ENCODE results near the gene KRTAP5-6.

KRTAP5-6 gene
- total RNA-seq = 0 reads per million in 2 donors

- no peak for DNase-seq
Measured at GRCh38 chr11:1696608-1697570, at the start of gene KRTAP5-6. KRTAP5-6 (plus strand) TSS chr11:1697195; CDS start chr11:1697246, 51 bp downstream.

GRCh38 chr11:1647901-1648652 is 48.9 kb upstream of the KRTAP5-6 start:
- DNase-seq = no peak

GRCh38 chr11:1648653-1649420 is 48.2 kb upstream of the KRTAP5-6 start:
- DNase-seq = no peak

GRCh38 chr11:1650034-1650917 is 46.7 kb upstream of the KRTAP5-6 start:
- DNase-seq = no peak

GRCh38 chr11:1650918-1651262 is 46.1 kb upstream of the KRTAP5-6 start:
- DNase-seq = no peak

GRCh38 chr11:1651411-1651980 is 45.5 kb upstream of the KRTAP5-6 start:
- DNase-seq = no peak

GRCh38 chr11:1652026-1652425 is 45.0 kb upstream of the KRTAP5-6 start:
- DNase-seq = no peak

- DNase-seq = no peak
Measured at GRCh38 chr11:1652442-1652770, 44.6 kb upstream of the KRTAP5-6 start.

GRCh38 chr11:1652771-1653540 is 44.0 kb upstream of the KRTAP5-6 start:
- peak; percentile 54 for DNase-seq

- no peak for DNase-seq
Measured at GRCh38 chr11:1653541-1654387, 43.2 kb upstream of the KRTAP5-6 start.

GRCh38 chr11:1654388-1655167 is 42.4 kb upstream of the KRTAP5-6 start:
- no peak for DNase-seq

GRCh38 chr11:1655168-1656060 is 41.6 kb upstream of the KRTAP5-6 start:
- DNase-seq = no peak

- DNase-seq = no peak
Measured at GRCh38 chr11:1656061-1656441, 40.9 kb upstream of the KRTAP5-6 start.

- no peak for DNase-seq
Measured at GRCh38 chr11:1656670-1657069, 40.3 kb upstream of the KRTAP5-6 start.

GRCh38 chr11:1659506-1659905 is 37.5 kb upstream of the KRTAP5-6 start:
- no peak for DNase-seq

- DNase-seq = no peak
Measured at GRCh38 chr11:1660111-1660867, 36.7 kb upstream of the KRTAP5-6 start.
